IMR-90 (cell line): ENCODE measurements around the gene NOP9. TPM values are rescaled to one million over a fixed set of nuclear protein-coding genes. Genes with fewer than 3 reads are reported as not detected.

Experiments
- ATAC-seq: fragments of 200-7000 bp; cut with Tn5 transposase; 2 replicates; pipeline ENCODE4 v1.9.1; 2020; ENCODE audit warnings: low read depth, mild to moderate bottlenecking, moderate library complexity
- BruUV-seq: library from RNA; stranded (reverse); fragments of 400-500 nt; replicated peaks from 2 replicates; lab custom pipeline; 2021; lab: Mats Ljungman, UMichigan
- CTCF ChIA-PET: fragments of 300-600 bp; formaldehyde crosslinking; extraction: SDS; loops from one replicate; lab custom pipeline; 2021; ENCODE audit warnings: antibody characterized with exemption; lab: Yijun Ruan, JAX
- POLR2A ChIA-PET: fragments of 300-600 bp; sonication (Branson Sonifier 250); formaldehyde crosslinking; loops from one replicate; lab custom pipeline; 2022; ENCODE audit warnings: antibody characterized with exemption; ENCODE audit not compliant: unreplicated experiment; lab: Charles Lee
- DNase-seq: peaks from one replicate; pipeline ENCODE4 v3.0.0; 2013
- H2AFZ ChIP-seq: replicated peaks from 2 replicates; pipeline ENCODE3; 2013; ENCODE audit warnings: low read length, mild to moderate bottlenecking; ENCODE audit not compliant: poor library complexity
- H2AK5ac ChIP-seq: 2 replicates; pipeline ENCODE4 v1.6.1; 2013; ENCODE audit warnings: low read depth, low read length, inconsistent platforms
- H2AK9ac ChIP-seq: replicated peaks from 2 replicates; pipeline ENCODE3; 2013; ENCODE audit warnings: mild to moderate bottlenecking, low read depth, low read length, moderate library complexity; ENCODE audit not compliant: poor library complexity
- H2BK120ac ChIP-seq: 2 replicates; pipeline ENCODE4 v1.6.1; 2013; ENCODE audit warnings: low read depth, low read length, inconsistent platforms
- H2BK15ac ChIP-seq: 3 replicates; pipeline ENCODE4 v1.6.1; 2013; ENCODE audit warnings: low read depth, low read length, inconsistent platforms
- H2BK20ac ChIP-seq: 2 replicates; pipeline ENCODE4 v1.6.1; 2013; ENCODE audit warnings: low read depth, mild to moderate bottlenecking, inconsistent platforms, low read length, moderate library complexity
- H2BK5ac ChIP-seq: 2 replicates; pipeline ENCODE4 v1.6.1; 2013; ENCODE audit warnings: mild to moderate bottlenecking, low read depth, low read length, inconsistent platforms; ENCODE audit not compliant: poor library complexity, severe bottlenecking
- H3K14ac ChIP-seq: replicated peaks from 2 replicates; pipeline ENCODE4 v1.6.1; 2013; ENCODE audit warnings: low read depth, low read length, inconsistent platforms
- H3K18ac ChIP-seq: 2 replicates; pipeline ENCODE4 v1.6.1; 2013; ENCODE audit warnings: low read depth, low read length, control low read depth
- H3K23ac ChIP-seq: 2 replicates; pipeline ENCODE4 v1.6.1; 2013; ENCODE audit warnings: low read depth, low read length, inconsistent platforms
- H3K27ac ChIP-seq: 2 replicates; pipeline ENCODE4 v1.5.1; 2013; ENCODE audit warnings: mild to moderate bottlenecking, control low read depth, low read length; ENCODE audit not compliant: insufficient read depth
- H3K27me3 ChIP-seq: 2 replicates; pipeline ENCODE4 v1.6.1; 2013; ENCODE audit warnings: low read length; ENCODE audit not compliant: control insufficient read depth, insufficient read depth
- H3K36me3 ChIP-seq: 2 replicates; pipeline ENCODE4 v1.6.1; 2013; ENCODE audit warnings: low read length, mixed read lengths; ENCODE audit not compliant: control insufficient read depth, insufficient read depth
- H3K4ac ChIP-seq: 2 replicates; pipeline ENCODE4 v1.6.1; 2013; ENCODE audit warnings: low read depth, low read length, inconsistent platforms
- H3K4me1 ChIP-seq: 2 replicates; pipeline ENCODE4 v1.6.1; 2013; ENCODE audit warnings: low read length, mixed read lengths; ENCODE audit not compliant: control insufficient read depth, insufficient read depth
- H3K4me2 ChIP-seq: 2 replicates; pipeline ENCODE4 v1.6.1; 2013; ENCODE audit warnings: low read depth, mild to moderate bottlenecking, control low read depth, low read length, moderate library complexity
- H3K4me3 ChIP-seq: 2 replicates; pipeline ENCODE4 v1.5.1; 2013; ENCODE audit warnings: low read depth, mild to moderate bottlenecking, control low read depth, low read length, moderate library complexity; ENCODE audit not compliant: insufficient read depth
- H3K56ac ChIP-seq: 2 replicates; pipeline ENCODE4 v1.6.1; 2013; ENCODE audit warnings: low read length, inconsistent platforms; ENCODE audit not compliant: insufficient read depth; ENCODE audit errors: extremely low read depth
- H3K79me1 ChIP-seq, 2 experiments: 2 replicates each; pipeline ENCODE4 v1.6.1; 2013; ENCODE audit warnings: low read length in 2 of 2, inconsistent platforms in 1 of 2, low read depth in 1 of 2
- H3K9ac ChIP-seq: 2 replicates; pipeline ENCODE4 v1.6.1; 2013; ENCODE audit warnings: low read depth, low read length, control low read depth
- H3K9me1 ChIP-seq: 2 replicates; pipeline ENCODE4 v1.6.1; 2013; ENCODE audit warnings: low read length, inconsistent platforms; ENCODE audit not compliant: insufficient read depth
- H3K9me3 ChIP-seq: 2 replicates; pipeline ENCODE4 v1.6.1; 2013; ENCODE audit warnings: low read length; ENCODE audit not compliant: control insufficient read depth, insufficient read depth
- H4K20me1 ChIP-seq: 2 replicates; pipeline ENCODE4 v1.6.1; 2013; ENCODE audit warnings: low read length, inconsistent platforms; ENCODE audit not compliant: insufficient read depth
- H4K5ac ChIP-seq: 2 replicates; pipeline ENCODE4 v1.6.1; 2013; ENCODE audit warnings: mild to moderate bottlenecking, low read depth, low read length, control low read depth
- H4K8ac ChIP-seq, 2 experiments: 2 replicates each; pipeline ENCODE4 v1.6.1; 2013; ENCODE audit warnings: low read depth in 2 of 2, low read length in 2 of 2, control low read depth in 1 of 2, inconsistent platforms in 1 of 2
- H4K91ac ChIP-seq: 2 replicates; pipeline ENCODE4 v1.6.1; 2013; ENCODE audit warnings: low read depth, low read length, inconsistent platforms; ENCODE audit not compliant: insufficient read depth
- MAFK ChIP-seq: IDR thresholded peaks from 2 replicates; pipeline ENCODE4 v1.6.1; 2012; ENCODE audit warnings: low read depth, low read length, improper control_type of control experiment
- NFE2L2 ChIP-seq: fragments of 150-350 bp; IDR thresholded peaks from 2 replicates; pipeline ENCODE4 v1.6.1; 2016; ENCODE audit warnings: low read depth, mild to moderate bottlenecking, low read length
- WGBS, 2 experiments: methylation state at CpG; one replicate each; pipeline versions ENCODE4 v1.1.5 to v1.1.7; 2013; ENCODE audit warnings: missing lambda C conversion rate in 2 of 2; ENCODE audit not compliant: insufficient read length in 1 of 2; ENCODE audit errors: extremely low coverage in 2 of 2; 5-methylcytosine and 5-hydroxymethylcytosine counted together
- dilution Hi-C: fragments of 300-500 bp; cut with HindIII; formaldehyde crosslinking; loops from one replicate; pipeline ENCODE4 v1.14.3; 2018; ENCODE audit warnings: low sequenced_read_pairs; ENCODE audit not compliant: unreplicated experiment
- in situ Hi-C: fragments of 300-500 bp; cut with MboI; formaldehyde crosslinking; loops from 3 replicates; pipeline ENCODE4 v1.14.3; 2019; ENCODE audit warnings: low sequenced_read_pairs, inconsistent platforms, mixed read lengths
- intact Hi-C: fragments of 100-400 bp; cut with micrococcal nuclease; formaldehyde crosslinking; loops from 2 replicates; pipeline ENCODE4 v1.10.0; 2022
- polyA plus RNA-seq, 3 experiments: library from polyadenylated mRNA; depleted of rRNA; stranded (reverse); fragments of >200 nt; gene quantifications; 2 replicates each; pipeline ENCODE4 v1.2.3, GENCODE V29; 2012; ENCODE audit warnings: low replicate concordance in 1 of 3
- total RNA-seq: library from RNA; depleted of rRNA; stranded (reverse); fragments of >200 nt; gene quantifications from 2 replicates; pipeline ENCODE4 v1.2.3, GENCODE V29; 2012
- TF ChIP-seq, protein P1 (sequence below): conservative IDR thresholded peaks from 2 replicates; pipeline ENCODE4 v1.5.1; 2012; ENCODE audit warnings: mild to moderate bottlenecking, low read depth, low read length, improper control_type of control experiment

NOP9 gene
- total and polyA plus RNA-seq, 2 of the 4 experiments (the other 2 are of a cell fraction) = 11.8 to 25.8 TPM

DNA sequence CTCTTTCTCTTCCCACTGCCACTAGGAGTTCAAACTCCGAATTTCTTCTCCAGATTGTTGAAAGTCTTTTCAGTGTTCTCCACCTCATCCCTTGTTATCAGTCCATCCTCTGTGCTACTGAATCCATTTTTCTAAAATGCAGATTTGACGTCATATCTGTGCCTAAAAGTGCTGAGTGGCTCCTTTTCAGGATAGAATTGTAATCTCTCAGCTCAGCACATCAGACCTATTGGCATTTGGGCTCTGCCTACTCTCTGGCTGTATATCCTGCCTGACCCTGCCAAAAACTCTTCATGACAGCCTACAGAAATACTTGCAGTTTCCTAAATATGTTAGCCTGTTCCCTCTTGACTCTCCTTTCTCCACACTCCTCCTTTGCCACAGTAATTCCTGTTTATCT, 27.2 kb upstream of the NOP9 start:
- intact Hi-C loops = no loop called here
- no peak overlapping the region for H2BK15ac ChIP-seq
- H3K4me2 ChIP-seq = no peak overlapping the region
- in situ Hi-C loops = no loop called here
- H3K9me3 ChIP-seq = no peaks in the 10 kb centered on the region
- BruUV-seq = TSS peak; percentile 50
- no peak for TF ChIP-seq NFE2L2
- peak; percentile 81 for TF ChIP-seq MAFK
- TF ChIP-seq, protein P1, sequence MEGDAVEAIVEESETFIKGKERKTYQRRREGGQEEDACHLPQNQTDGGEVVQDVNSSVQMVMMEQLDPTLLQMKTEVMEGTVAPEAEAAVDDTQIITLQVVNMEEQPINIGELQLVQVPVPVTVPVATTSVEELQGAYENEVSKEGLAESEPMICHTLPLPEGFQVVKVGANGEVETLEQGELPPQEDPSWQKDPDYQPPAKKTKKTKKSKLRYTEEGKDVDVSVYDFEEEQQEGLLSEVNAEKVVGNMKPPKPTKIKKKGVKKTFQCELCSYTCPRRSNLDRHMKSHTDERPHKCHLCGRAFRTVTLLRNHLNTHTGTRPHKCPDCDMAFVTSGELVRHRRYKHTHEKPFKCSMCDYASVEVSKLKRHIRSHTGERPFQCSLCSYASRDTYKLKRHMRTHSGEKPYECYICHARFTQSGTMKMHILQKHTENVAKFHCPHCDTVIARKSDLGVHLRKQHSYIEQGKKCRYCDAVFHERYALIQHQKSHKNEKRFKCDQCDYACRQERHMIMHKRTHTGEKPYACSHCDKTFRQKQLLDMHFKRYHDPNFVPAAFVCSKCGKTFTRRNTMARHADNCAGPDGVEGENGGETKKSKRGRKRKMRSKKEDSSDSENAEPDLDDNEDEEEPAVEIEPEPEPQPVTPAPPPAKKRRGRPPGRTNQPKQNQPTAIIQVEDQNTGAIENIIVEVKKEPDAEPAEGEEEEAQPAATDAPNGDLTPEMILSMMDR = no peak
- no peak overlapping the region for H2BK5ac ChIP-seq
- H3K79me1 ChIP-seq = peaks cover 12 to 30% of the 10 kb centered on the region in 2 experiments
- no peak overlapping the region for H2AK9ac ChIP-seq
- no peak overlapping the region for H4K5ac ChIP-seq
- no peak overlapping the region for H3K27ac ChIP-seq
- dilution Hi-C loops = no loop called here
- H4K8ac ChIP-seq = peak overlapping the region in 1 of 2 experiments; percentile 45; a peak in 2 of 4 replicates
- no peaks in the 10 kb centered on the region for H4K20me1 ChIP-seq
- no peak overlapping the region for H2BK20ac ChIP-seq
- no peak overlapping the region for H2AFZ ChIP-seq
- no peak overlapping the region for H3K4me3 ChIP-seq
- H3K9ac ChIP-seq = no peak overlapping the region
- POLR2A ChIA-PET = no interaction called here
- H3K18ac ChIP-seq = no peak overlapping the region
- WGBS, 2 experiments = 100% methylated on average over 1 of the region's 2 CpGs; no CpG with 5 or more reads in 1 of the 2 experiments
- no peak overlapping the region for H2AK5ac ChIP-seq
- no peaks in the 10 kb centered on the region for H3K27me3 ChIP-seq
- CTCF ChIA-PET = interaction anchor here (0.6 to 0.8 kb wide), 2 partner anchors 21 to 29 kb away, joined by 3 to 4 read pairs; no protein-coding TSS in a partner anchor
- H3K9me1 ChIP-seq = peaks cover 5% of the 10 kb centered on the region; the same call in 1 of the 2 replicates
- no peak overlapping the region for H3K4ac ChIP-seq
- peaks cover 5% of the 10 kb centered on the region; the same call in 1 of the 2 replicates for H3K4me1 ChIP-seq
- ATAC-seq = no peak
- H3K14ac ChIP-seq = no peak overlapping the region
- no peak overlapping the region for H3K23ac ChIP-seq
- H2BK120ac ChIP-seq = no peak overlapping the region
- no peak for DNase-seq
- H4K91ac ChIP-seq = no peak overlapping the region
- H3K56ac ChIP-seq = no peak overlapping the region
- peaks cover 12% of the 10 kb centered on the region for H3K36me3 ChIP-seq
